ENCODE measurements around the gene NKX2-4.

DNA sequence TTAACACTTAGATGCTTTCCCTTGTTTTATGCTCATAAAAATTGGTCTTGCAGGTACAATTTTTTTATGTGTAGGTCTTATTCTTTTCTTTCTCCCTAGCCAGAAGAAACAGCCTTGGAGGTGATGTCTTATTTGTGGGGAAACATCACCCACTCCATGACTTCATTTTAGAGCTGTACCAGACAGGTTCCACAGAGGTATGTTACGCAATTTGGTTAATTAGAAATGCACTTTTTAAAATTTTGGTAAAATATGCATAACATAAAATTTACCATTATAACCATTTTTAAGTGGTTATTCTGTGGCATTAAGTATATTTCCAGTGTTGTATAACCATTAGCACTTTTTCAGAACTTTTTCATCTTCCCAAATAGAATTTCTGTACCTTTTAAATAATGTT lies 41.3 kb downstream of the NKX2-4 start:
- TF ChIP-seq, protein P1, sequence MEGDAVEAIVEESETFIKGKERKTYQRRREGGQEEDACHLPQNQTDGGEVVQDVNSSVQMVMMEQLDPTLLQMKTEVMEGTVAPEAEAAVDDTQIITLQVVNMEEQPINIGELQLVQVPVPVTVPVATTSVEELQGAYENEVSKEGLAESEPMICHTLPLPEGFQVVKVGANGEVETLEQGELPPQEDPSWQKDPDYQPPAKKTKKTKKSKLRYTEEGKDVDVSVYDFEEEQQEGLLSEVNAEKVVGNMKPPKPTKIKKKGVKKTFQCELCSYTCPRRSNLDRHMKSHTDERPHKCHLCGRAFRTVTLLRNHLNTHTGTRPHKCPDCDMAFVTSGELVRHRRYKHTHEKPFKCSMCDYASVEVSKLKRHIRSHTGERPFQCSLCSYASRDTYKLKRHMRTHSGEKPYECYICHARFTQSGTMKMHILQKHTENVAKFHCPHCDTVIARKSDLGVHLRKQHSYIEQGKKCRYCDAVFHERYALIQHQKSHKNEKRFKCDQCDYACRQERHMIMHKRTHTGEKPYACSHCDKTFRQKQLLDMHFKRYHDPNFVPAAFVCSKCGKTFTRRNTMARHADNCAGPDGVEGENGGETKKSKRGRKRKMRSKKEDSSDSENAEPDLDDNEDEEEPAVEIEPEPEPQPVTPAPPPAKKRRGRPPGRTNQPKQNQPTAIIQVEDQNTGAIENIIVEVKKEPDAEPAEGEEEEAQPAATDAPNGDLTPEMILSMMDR (IDR thresholded peaks at IDR 0.05) = no peak
- TF ChIP-seq RAD21 (conservative IDR thresholded peaks at IDR 0.05 in 1 of 2, IDR thresholded peaks at IDR 0.05 in 1 of 2) = no peak
- no peak for TF ChIP-seq POLR2A (IDR thresholded peaks at IDR 0.05; ENCODE audit: low read length)
- no peak for TF ChIP-seq BHLHE40 (IDR thresholded peaks at IDR 0.05; ENCODE audit: low read depth, low read length)
- no peak for TF ChIP-seq EP300 (IDR thresholded peaks at IDR 0.05)
- TF ChIP-seq, protein P2, sequence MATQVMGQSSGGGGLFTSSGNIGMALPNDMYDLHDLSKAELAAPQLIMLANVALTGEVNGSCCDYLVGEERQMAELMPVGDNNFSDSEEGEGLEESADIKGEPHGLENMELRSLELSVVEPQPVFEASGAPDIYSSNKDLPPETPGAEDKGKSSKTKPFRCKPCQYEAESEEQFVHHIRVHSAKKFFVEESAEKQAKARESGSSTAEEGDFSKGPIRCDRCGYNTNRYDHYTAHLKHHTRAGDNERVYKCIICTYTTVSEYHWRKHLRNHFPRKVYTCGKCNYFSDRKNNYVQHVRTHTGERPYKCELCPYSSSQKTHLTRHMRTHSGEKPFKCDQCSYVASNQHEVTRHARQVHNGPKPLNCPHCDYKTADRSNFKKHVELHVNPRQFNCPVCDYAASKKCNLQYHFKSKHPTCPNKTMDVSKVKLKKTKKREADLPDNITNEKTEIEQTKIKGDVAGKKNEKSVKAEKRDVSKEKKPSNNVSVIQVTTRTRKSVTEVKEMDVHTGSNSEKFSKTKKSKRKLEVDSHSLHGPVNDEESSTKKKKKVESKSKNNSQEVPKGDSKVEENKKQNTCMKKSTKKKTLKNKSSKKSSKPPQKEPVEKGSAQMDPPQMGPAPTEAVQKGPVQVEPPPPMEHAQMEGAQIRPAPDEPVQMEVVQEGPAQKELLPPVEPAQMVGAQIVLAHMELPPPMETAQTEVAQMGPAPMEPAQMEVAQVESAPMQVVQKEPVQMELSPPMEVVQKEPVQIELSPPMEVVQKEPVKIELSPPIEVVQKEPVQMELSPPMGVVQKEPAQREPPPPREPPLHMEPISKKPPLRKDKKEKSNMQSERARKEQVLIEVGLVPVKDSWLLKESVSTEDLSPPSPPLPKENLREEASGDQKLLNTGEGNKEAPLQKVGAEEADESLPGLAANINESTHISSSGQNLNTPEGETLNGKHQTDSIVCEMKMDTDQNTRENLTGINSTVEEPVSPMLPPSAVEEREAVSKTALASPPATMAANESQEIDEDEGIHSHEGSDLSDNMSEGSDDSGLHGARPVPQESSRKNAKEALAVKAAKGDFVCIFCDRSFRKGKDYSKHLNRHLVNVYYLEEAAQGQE (IDR thresholded peaks at IDR 0.05) = no peak
- TF ChIP-seq RNF2 (IDR thresholded peaks at IDR 0.05; ENCODE audit: borderline replicate concordance, low read depth) = no peak
- TF ChIP-seq SREBF2 (IDR thresholded peaks at IDR 0.05) = no peak
- TF ChIP-seq, protein P3, sequence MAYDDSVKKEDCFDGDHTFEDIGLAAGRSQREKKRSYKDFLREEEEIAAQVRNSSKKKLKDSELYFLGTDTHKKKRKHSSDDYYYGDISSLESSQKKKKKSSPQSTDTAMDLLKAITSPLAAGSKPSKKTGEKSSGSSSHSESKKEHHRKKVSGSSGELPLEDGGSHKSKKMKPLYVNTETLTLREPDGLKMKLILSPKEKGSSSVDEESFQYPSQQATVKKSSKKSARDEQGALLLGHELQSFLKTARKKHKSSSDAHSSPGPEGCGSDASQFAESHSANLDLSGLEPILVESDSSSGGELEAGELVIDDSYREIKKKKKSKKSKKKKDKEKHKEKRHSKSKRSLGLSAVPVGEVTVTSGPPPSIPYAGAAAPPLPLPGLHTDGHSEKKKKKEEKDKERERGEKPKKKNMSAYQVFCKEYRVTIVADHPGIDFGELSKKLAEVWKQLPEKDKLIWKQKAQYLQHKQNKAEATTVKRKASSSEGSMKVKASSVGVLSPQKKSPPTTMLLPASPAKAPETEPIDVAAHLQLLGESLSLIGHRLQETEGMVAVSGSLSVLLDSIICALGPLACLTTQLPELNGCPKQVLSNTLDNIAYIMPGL (CRISPR knock-in tag; IDR thresholded peaks at IDR 0.05; ENCODE audit: borderline replicate concordance) = no peak
- no peak for TF ChIP-seq NR3C1 (IDR thresholded peaks at IDR 0.05)

All from A549 (cell line).